SK-N-SH treated with all-trans-retinoic acid at 6 μM for 48 hours (cell line): Measurements from ENCODE around the gene DCLK2.
A peak's percentile ranks its signal among the peaks of the same experiment; 100 is the strongest.

Experiments used
- ATAC-seq: fragments of 200-7000 bp; cut with Tn5 transposase; 3 replicates; pipeline ENCODE4 v1.9.1; 2020; ENCODE audit warnings: mild to moderate bottlenecking, moderate library complexity
- ARNTL ChIP-seq: fragments of 450-650 bp; formaldehyde crosslinking; IDR thresholded peaks from 2 replicates; pipeline ENCODE4 v1.5.0; 2020; ENCODE audit warnings: low read depth, mild to moderate bottlenecking, moderate library complexity, borderline replicate concordance
- CSDC2 ChIP-seq: fragments of 250-450 bp; sonication (Bioruptor Pico); IDR thresholded peaks from 2 replicates; pipeline ENCODE4 v1.5.0; 2020; ENCODE audit warnings: mild to moderate bottlenecking, moderate library complexity
- CSRNP3 ChIP-seq: fragments of 250-450 bp; sonication (Bioruptor Pico); IDR thresholded peaks from 2 replicates; pipeline ENCODE4 v1.5.1; 2021; ENCODE audit warnings: mild to moderate bottlenecking, moderate library complexity
- ESRRG ChIP-seq: fragments of 250-450 bp; sonication (Bioruptor Pico); IDR thresholded peaks from 2 replicates; pipeline ENCODE4 v1.6.1; 2021; ENCODE audit warnings: mild to moderate bottlenecking
- GLIS3 ChIP-seq: fragments of 250-450 bp; sonication (Bioruptor Pico); IDR thresholded peaks from 2 replicates; pipeline ENCODE4 v1.5.0; 2020; ENCODE audit warnings: mild to moderate bottlenecking, moderate library complexity
- ISL1 ChIP-seq: fragments of 250-450 bp; sonication (Bioruptor Pico); IDR thresholded peaks from 2 replicates; pipeline ENCODE4 v2.1.2; 2022; ENCODE audit warnings: mild to moderate bottlenecking, moderate library complexity
- OSR1 ChIP-seq: fragments of 250-450 bp; sonication (Bioruptor Pico); IDR thresholded peaks from 2 replicates; pipeline ENCODE4 v1.8.0; 2022; ENCODE audit warnings: moderate library complexity, mild to moderate bottlenecking, inconsistent platforms
- PATZ1 ChIP-seq: fragments of 250-450 bp; sonication (Bioruptor Pico); IDR thresholded peaks from 2 replicates; pipeline ENCODE4 v1.8.0; 2020; ENCODE audit warnings: mild to moderate bottlenecking, moderate library complexity, borderline replicate concordance
- POU6F1 ChIP-seq: fragments of 250-450 bp; sonication (Bioruptor Pico); IDR thresholded peaks from 2 replicates; pipeline ENCODE4 v1.8.0; 2021; ENCODE audit warnings: low read depth, mild to moderate bottlenecking, moderate library complexity, borderline replicate concordance
- PPARA ChIP-seq: fragments of 250-450 bp; sonication (Bioruptor Pico); IDR thresholded peaks from 2 replicates; pipeline ENCODE4 v1.5.0; 2020; ENCODE audit warnings: mild to moderate bottlenecking, borderline replicate concordance
- RARB ChIP-seq: fragments of 250-450 bp; sonication (Bioruptor Pico); IDR thresholded peaks from 2 replicates; pipeline ENCODE4 v1.8.0; 2021; ENCODE audit warnings: mild to moderate bottlenecking, moderate library complexity
- SNAI2 ChIP-seq: fragments of 250-450 bp; sonication (Bioruptor Pico); IDR thresholded peaks from 2 replicates; pipeline ENCODE4 v1.5.0; 2020; ENCODE audit warnings: mild to moderate bottlenecking, moderate library complexity
- TCF4 ChIP-seq: fragments of 250-450 bp; sonication (Bioruptor Pico); IDR thresholded peaks from 2 replicates; pipeline ENCODE4 v1.8.0; 2021; ENCODE audit warnings: mild to moderate bottlenecking, moderate library complexity, borderline replicate concordance
- TOX ChIP-seq: fragments of 250-450 bp; sonication (Bioruptor Pico); IDR thresholded peaks from 2 replicates; pipeline ENCODE4 v1.8.0; 2021; ENCODE audit warnings: mild to moderate bottlenecking, moderate library complexity, borderline replicate concordance
- ZC3H10 ChIP-seq: fragments of 250-450 bp; sonication (Bioruptor Pico); IDR thresholded peaks from 2 replicates; pipeline ENCODE4 v1.5.1; 2021; ENCODE audit warnings: mild to moderate bottlenecking, moderate library complexity
- ZFP3 ChIP-seq: fragments of 250-450 bp; sonication (Bioruptor Pico); IDR thresholded peaks from 2 replicates; pipeline ENCODE4 v1.5.0; 2020; ENCODE audit warnings: mild to moderate bottlenecking, moderate library complexity
- ZFP30 ChIP-seq: fragments of 450-650 bp; formaldehyde crosslinking; IDR thresholded peaks from 2 replicates; pipeline ENCODE4 v1.5.0; 2022; ENCODE audit warnings: mild to moderate bottlenecking, moderate library complexity
- ZNF565 ChIP-seq: fragments of 450-650 bp; formaldehyde crosslinking; conservative IDR thresholded peaks from 2 replicates; pipeline ENCODE4 v1.5.0; 2020; ENCODE audit warnings: low read depth, mild to moderate bottlenecking, moderate library complexity
- ZNF8 ChIP-seq: fragments of 450-650 bp; formaldehyde crosslinking; IDR thresholded peaks from 2 replicates; pipeline ENCODE4 v1.5.0; 2020; ENCODE audit warnings: mild to moderate bottlenecking, moderate library complexity
- TF ChIP-seq, protein P1 (sequence below): fragments of 250-450 bp; sonication (Bioruptor Pico); IDR thresholded peaks from 2 replicates; pipeline ENCODE4 v1.5.0; 2020; ENCODE audit warnings: mild to moderate bottlenecking, moderate library complexity
- TF ChIP-seq, protein P2 (sequence below): fragments of 250-450 bp; sonication (Bioruptor Pico); IDR thresholded peaks from 2 replicates; pipeline ENCODE4 v1.5.1; 2020; ENCODE audit warnings: low read depth, mild to moderate bottlenecking, moderate library complexity

DCLK2 gene

GRCh38 chr4:150127757-150128156, 49.5 kb downstream of the DCLK2 start (continued):
- TF ChIP-seq, protein P1, sequence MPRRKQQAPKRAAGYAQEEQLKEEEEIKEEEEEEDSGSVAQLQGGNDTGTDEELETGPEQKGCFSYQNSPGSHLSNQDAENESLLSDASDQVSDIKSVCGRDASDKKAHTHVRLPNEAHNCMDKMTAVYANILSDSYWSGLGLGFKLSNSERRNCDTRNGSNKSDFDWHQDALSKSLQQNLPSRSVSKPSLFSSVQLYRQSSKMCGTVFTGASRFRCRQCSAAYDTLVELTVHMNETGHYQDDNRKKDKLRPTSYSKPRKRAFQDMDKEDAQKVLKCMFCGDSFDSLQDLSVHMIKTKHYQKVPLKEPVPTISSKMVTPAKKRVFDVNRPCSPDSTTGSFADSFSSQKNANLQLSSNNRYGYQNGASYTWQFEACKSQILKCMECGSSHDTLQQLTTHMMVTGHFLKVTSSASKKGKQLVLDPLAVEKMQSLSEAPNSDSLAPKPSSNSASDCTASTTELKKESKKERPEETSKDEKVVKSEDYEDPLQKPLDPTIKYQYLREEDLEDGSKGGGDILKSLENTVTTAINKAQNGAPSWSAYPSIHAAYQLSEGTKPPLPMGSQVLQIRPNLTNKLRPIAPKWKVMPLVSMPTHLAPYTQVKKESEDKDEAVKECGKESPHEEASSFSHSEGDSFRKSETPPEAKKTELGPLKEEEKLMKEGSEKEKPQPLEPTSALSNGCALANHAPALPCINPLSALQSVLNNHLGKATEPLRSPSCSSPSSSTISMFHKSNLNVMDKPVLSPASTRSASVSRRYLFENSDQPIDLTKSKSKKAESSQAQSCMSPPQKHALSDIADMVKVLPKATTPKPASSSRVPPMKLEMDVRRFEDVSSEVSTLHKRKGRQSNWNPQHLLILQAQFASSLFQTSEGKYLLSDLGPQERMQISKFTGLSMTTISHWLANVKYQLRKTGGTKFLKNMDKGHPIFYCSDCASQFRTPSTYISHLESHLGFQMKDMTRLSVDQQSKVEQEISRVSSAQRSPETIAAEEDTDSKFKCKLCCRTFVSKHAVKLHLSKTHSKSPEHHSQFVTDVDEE (CRISPR knock-in tag) = no peak
- TF ChIP-seq TOX (CRISPR knock-in tag) (no peak), PATZ1 (no peak), CSRNP3 (no peak), ISL1 (CRISPR knock-in tag) (no peak)

- no peak for TF ChIP-seq ZNF8
- no peak for TF ChIP-seq ESRRG (CRISPR knock-in tag)
- TF ChIP-seq RARB (CRISPR knock-in tag) = no peak
- TF ChIP-seq ZFP30 (CRISPR knock-in tag) = no peak
- TF ChIP-seq PPARA (CRISPR knock-in tag) = no peak
- TF ChIP-seq ZFP3 (CRISPR knock-in tag) = no peak
- no peak for TF ChIP-seq CSRNP3
- TF ChIP-seq ZNF565 (CRISPR knock-in tag) = no peak
- no peak for TF ChIP-seq POU6F1 (CRISPR knock-in tag)
- TF ChIP-seq TOX (CRISPR knock-in tag) = no peak
- no peak for TF ChIP-seq SNAI2 (CRISPR knock-in tag)
- TF ChIP-seq ZC3H10 (CRISPR knock-in tag) = no peak
- no peak for TF ChIP-seq CSDC2 (CRISPR knock-in tag)
- TF ChIP-seq, protein P2, sequence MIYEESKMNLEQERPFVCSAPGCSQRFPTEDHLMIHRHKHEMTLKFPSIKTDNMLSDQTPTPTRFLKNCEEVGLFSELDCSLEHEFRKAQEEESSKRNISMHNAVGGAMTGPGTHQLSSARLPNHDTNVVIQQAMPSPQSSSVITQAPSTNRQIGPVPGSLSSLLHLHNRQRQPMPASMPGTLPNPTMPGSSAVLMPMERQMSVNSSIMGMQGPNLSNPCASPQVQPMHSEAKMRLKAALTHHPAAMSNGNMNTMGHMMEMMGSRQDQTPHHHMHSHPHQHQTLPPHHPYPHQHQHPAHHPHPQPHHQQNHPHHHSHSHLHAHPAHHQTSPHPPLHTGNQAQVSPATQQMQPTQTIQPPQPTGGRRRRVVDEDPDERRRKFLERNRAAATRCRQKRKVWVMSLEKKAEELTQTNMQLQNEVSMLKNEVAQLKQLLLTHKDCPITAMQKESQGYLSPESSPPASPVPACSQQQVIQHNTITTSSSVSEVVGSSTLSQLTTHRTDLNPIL (CRISPR knock-in tag) = no peak
- TF ChIP-seq ARNTL (CRISPR knock-in tag) = no peak
- no peak for TF ChIP-seq GLIS3 (CRISPR knock-in tag)
- ATAC-seq = peak; percentile 74
These were observed 52.7 kb downstream of the DCLK2 start for GRCh38 chr4:150130933-150131332.

DNA sequence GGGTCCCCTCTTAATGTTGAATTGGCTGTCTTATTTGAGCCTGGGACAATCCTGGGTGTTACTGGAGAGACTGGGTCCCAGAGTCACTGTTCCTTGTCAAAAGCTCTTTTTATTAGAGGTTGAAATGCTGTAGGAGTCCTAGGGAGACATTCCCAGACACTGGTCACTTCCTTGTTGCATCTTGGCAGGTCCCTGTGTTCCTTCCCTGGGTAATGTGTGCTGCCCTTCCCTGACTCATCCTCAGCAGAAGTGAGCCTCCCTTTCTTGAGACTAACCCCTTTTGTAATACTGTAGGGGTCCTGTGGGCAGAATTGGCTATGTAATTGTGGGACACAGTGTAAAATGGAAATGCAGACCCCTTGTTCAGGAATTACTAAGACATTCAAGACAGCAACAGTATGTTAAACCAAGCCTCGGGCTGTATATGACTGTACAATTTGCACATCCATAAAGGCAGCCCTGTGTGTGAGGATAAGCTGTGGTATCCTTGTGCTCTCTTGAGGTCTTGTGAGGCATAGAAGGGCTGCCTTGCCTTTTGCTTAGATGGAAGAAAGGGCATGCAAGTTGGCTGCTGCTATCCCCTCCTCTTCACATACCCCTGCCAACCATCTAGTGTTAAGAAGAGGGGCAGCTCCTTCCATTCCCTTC, 53.5 kb downstream of the DCLK2 start:
- TF ChIP-seq ZNF8 (no peak), OSR1 (CRISPR knock-in tag) (no peak), ESRRG (CRISPR knock-in tag) (no peak), ZNF565 (CRISPR knock-in tag) (no peak), TCF4 (no peak)
- peak; percentile 13 for ATAC-seq
